ENCODE data around the gene HOXA7. TPM values are rescaled to one million over a fixed set of nuclear protein-coding genes. Genes with fewer than 3 reads are reported as not detected.

The HOXA7 gene
- total RNA-seq, 1 donor: 3.6 TPM

DNA sequence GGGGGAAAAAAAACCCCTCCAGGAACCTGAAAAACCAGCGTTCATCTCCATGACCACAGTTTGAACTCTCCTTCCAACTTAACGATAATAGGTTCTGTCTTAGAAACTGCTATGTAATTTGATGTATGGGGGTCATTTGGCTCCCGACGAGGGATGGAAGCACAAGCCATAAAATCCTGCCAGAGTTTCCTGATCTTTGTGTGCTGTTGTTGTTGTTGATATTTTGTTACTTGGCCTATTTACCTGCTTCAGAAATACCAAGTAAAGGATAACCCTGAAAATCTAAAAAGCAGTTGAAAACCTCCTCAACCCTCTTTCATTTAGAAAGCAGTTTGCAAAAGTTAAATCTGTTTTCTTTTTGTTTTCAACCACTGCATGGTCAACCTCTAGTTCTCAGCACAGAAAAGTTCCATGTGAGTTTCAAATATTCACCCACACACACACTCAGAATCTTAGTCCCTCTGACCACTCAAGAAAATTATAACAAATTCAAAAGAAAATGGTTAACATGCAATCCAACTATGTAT lies 44.7 kb downstream of the HOXA7 start:
- TF ChIP-seq, protein P1, sequence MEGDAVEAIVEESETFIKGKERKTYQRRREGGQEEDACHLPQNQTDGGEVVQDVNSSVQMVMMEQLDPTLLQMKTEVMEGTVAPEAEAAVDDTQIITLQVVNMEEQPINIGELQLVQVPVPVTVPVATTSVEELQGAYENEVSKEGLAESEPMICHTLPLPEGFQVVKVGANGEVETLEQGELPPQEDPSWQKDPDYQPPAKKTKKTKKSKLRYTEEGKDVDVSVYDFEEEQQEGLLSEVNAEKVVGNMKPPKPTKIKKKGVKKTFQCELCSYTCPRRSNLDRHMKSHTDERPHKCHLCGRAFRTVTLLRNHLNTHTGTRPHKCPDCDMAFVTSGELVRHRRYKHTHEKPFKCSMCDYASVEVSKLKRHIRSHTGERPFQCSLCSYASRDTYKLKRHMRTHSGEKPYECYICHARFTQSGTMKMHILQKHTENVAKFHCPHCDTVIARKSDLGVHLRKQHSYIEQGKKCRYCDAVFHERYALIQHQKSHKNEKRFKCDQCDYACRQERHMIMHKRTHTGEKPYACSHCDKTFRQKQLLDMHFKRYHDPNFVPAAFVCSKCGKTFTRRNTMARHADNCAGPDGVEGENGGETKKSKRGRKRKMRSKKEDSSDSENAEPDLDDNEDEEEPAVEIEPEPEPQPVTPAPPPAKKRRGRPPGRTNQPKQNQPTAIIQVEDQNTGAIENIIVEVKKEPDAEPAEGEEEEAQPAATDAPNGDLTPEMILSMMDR (IDR thresholded peaks at IDR 0.05; ENCODE audit: extremely low read depth, low read depth, low read length): no peak
- Histone ChIP-seq H3K4me2 (ENCODE audit: insufficient read depth, low read length) (peak overlapping the region; percentile 89), H3K9me3 (ENCODE audit: low read depth, low read length) (no peaks in the 10 kb centered on the region), H2AFZ (ENCODE audit: low read length) (no peak overlapping the region), H3K79me2 (ENCODE audit: insufficient read depth, low read length) (peaks cover 22% of the 10 kb centered on the region), H3K4me1 (ENCODE audit: insufficient read depth, low read length) (peaks cover 49% of the 10 kb centered on the region), H3K4me3 (ENCODE audit: insufficient read depth, low read length) (peak overlapping the region; percentile 60), H3K27ac (ENCODE audit: low read depth, low read length) (peak overlapping the region; percentile 97), H3K27me3 (ENCODE audit: insufficient read depth, low read length) (no peaks in the 10 kb centered on the region), H4K20me1 (ENCODE audit: insufficient read depth, low read length) (peaks cover 8% of the 10 kb centered on the region), H3K36me3 (ENCODE audit: insufficient read depth, low read length) (peaks cover 4% of the 10 kb centered on the region)
- DNase-seq (ENCODE audit: insufficient read length, low spot score, missing footprints): no peak

DNA sequence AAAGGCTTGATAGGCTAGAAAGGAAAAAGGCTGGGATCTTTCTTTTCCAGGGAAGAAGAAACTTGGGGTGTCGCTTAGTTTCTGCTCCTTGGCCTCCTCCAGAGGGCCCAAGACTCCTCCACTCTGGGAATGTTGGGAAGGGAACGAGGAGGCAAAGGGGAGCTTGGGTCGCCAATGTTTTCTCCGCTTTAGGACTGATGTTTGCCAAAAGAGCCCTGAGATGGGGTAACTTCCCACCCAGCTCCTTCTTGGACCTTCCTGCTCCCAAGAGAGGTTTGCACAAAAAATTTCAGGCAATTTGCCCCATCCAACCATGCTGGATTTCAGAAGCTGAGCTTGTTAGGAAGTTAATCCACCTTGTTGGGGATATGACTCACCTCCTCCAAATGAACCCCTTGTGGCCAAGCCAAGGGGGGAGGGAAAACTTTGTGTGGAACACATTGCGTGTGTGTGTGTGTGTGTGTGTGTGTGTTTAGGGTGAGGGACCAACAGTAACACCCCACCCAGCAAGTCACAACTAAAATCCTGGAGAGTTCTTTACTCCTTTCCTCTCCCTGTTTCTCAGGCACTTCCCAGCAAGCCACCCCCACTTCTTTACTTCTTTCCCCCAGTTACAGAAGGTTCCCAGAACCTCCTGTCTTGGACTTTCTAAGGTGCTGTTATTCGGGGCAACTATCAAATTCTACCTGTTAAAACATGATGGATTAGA lies 45.3 kb downstream of the HOXA7 start:
- H3K4me1 ChIP-seq (ENCODE audit: insufficient read depth, low read length): peaks cover 49% of the 10 kb centered on the region
- peak overlapping the region; percentile 60 for H3K4me3 ChIP-seq (ENCODE audit: insufficient read depth, low read length)
- peak overlapping the region; percentile 89 for H3K4me2 ChIP-seq (ENCODE audit: insufficient read depth, low read length)
- peak overlapping the region; percentile 97 for H3K27ac ChIP-seq (ENCODE audit: low read depth, low read length)
- TF ChIP-seq, protein P1 (IDR thresholded peaks at IDR 0.05; ENCODE audit: extremely low read depth, low read depth, low read length): no peak
- peaks cover 9% of the 10 kb centered on the region for H4K20me1 ChIP-seq (ENCODE audit: insufficient read depth, low read length)
- peak overlapping the region; percentile 70 for H2AFZ ChIP-seq (ENCODE audit: low read length)
- no peaks in the 10 kb centered on the region for H3K9me3 ChIP-seq (ENCODE audit: low read depth, low read length)
- peak; percentile 97 for DNase-seq (ENCODE audit: insufficient read length, low spot score, missing footprints)
- no peaks in the 10 kb centered on the region for H3K27me3 ChIP-seq (ENCODE audit: insufficient read depth, low read length)
- H3K36me3 ChIP-seq (ENCODE audit: insufficient read depth, low read length): peaks cover 2% of the 10 kb centered on the region
- peaks cover 24% of the 10 kb centered on the region for H3K79me2 ChIP-seq (ENCODE audit: insufficient read depth, low read length)

DNA sequence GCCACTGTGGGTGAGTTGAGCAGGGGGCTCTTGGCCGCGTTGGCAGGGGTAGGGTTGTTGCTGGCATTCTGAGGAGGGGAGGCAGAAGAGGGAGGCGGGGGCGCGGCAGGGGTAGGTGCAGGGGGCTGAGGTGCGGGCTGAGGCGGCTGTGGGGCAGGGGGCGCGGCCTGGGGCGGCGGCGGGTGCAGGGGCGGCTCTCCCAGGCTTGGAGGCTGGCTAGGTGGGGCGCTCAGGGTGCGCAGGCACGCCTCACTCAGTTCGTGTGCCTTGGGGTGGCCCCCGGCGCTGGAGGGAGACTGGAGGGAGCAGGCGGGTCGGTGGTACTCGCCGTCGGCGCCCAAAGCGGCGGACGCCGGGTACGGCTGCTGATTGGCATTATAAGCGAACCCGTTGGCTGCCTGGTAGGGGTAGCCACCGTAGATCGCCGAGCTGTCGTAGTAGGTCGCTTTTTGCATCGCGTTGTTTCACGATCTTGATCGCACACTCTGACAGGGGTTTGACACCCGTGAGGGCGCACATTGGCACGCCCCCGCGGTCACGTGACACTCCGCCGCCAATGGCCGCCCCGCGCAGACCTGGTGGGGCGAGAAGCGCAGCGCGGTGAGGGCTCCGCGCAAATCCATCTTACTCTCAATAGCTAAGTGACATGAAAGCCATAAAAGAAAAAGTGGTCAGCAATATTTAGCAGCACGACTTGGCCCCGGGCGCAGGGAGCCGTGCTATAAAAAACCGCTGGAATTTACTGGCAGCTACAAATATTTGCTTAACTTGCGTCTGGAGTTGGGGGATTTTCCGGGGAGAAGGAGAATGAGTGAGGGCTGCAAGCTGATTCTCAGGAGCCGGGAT lies 46.1 kb downstream of the HOXA7 start:
- Histone ChIP-seq H3K27me3 (ENCODE audit: insufficient read depth, low read length) (no peaks in the 10 kb centered on the region), H2AFZ (ENCODE audit: low read length) (peak overlapping the region; percentile 70), H3K4me2 (ENCODE audit: insufficient read depth, low read length) (peak overlapping the region; percentile 89), H3K4me3 (ENCODE audit: insufficient read depth, low read length) (peak overlapping the region; percentile 60), H3K27ac (ENCODE audit: low read depth, low read length) (peak overlapping the region; percentile 97), H4K20me1 (ENCODE audit: insufficient read depth, low read length) (peaks cover 9% of the 10 kb centered on the region), H3K36me3 (ENCODE audit: insufficient read depth, low read length) (no peaks in the 10 kb centered on the region), H3K4me1 (ENCODE audit: insufficient read depth, low read length) (peaks cover 45% of the 10 kb centered on the region), H3K79me2 (ENCODE audit: insufficient read depth, low read length) (peaks cover 19% of the 10 kb centered on the region), H3K9me3 (ENCODE audit: low read depth, low read length) (no peaks in the 10 kb centered on the region)
- TF ChIP-seq, protein P1 (IDR thresholded peaks at IDR 0.05; ENCODE audit: extremely low read depth, low read depth, low read length): no peak
- DNase-seq (ENCODE audit: insufficient read length, low spot score, missing footprints): peak; percentile 97
